H1 (cell line): ENCODE measurements around the gene TPH2.

Source experiments
- CTCF ChIP-seq, 3 experiments: IDR thresholded peaks; 1 replicate in 2 of 3; 2 replicates in 1 of 3; pipeline versions ENCODE4 v1.5.1 to v1.6.1; 2011; ENCODE audit warnings: low read length in 3 of 3, mild to moderate bottlenecking in 3 of 3, inconsistent platforms in 2 of 3, low read depth in 1 of 3, moderate library complexity in 1 of 3; ENCODE audit not compliant: insufficient read depth in 1 of 3; ENCODE audit errors: control extremely low read depth in 1 of 3
- POLR2A ChIP-seq, 2 experiments: IDR thresholded peaks; 1 replicate in 1 of 2; 2 replicates in 1 of 2; pipeline ENCODE4 v1.6.1; 2011; ENCODE audit warnings: low read depth in 2 of 2, low read length in 2 of 2, mild to moderate bottlenecking in 2 of 2; ENCODE audit errors: control extremely low read depth in 1 of 2
- RFX5 ChIP-seq: IDR thresholded peaks from 2 replicates; pipeline ENCODE4 v1.6.1; 2011; ENCODE audit warnings: low read depth, low read length, improper control_type of control experiment, borderline replicate concordance

- TF ChIP-seq RFX5 (no peak), POLR2A (IDR thresholded peaks at IDR 0.05; ENCODE audit: control extremely low read depth in 1 of 2, low read depth in 2 of 2, low read length in 2 of 2) (no peak), CTCF (IDR thresholded peaks at IDR 0.05; ENCODE audit: control extremely low read depth in 1 of 3, insufficient read depth in 1 of 3, low read depth in 1 of 3, low read length in 3 of 3) (no peak)
Observed at GRCh38 chr12:72015895-72016294, 77.2 kb downstream of the TPH2 start.
